Adipocyte (in vitro differentiated cells): ENCODE results near the gene PODN.

ENCODE experiments used
- DNase-seq: peaks from one replicate; pipeline ENCODE4 v3.0.0-alpha.2; 2015; ENCODE audit warnings: low read depth
- H3K27me3 ChIP-seq: replicated peaks from 2 replicates; pipeline ENCODE4 v1.7.0; 2013; ENCODE audit warnings: mild to moderate bottlenecking, low read length, moderate library complexity; ENCODE audit not compliant: control insufficient read depth, insufficient read depth
- H3K36me3 ChIP-seq: 2 replicates; pipeline ENCODE4 v1.7.0; 2013; ENCODE audit warnings: low read length, mild to moderate bottlenecking, moderate library complexity; ENCODE audit not compliant: control insufficient read depth, insufficient read depth, severe bottlenecking
- H3K4me1 ChIP-seq: 2 replicates; pipeline ENCODE4 v1.7.0; 2013; ENCODE audit warnings: mild to moderate bottlenecking, low read length, moderate library complexity; ENCODE audit not compliant: control insufficient read depth, insufficient read depth
- H3K4me3 ChIP-seq: 2 replicates; pipeline ENCODE4 v1.7.0; 2013; ENCODE audit warnings: mild to moderate bottlenecking, low read length, moderate library complexity
- H3K9ac ChIP-seq: 2 replicates; pipeline ENCODE4 v1.7.0; 2013; ENCODE audit warnings: mild to moderate bottlenecking, low read length, moderate library complexity
- H3K9me3 ChIP-seq: 2 replicates; pipeline ENCODE4 v1.7.0; 2013; ENCODE audit warnings: mild to moderate bottlenecking, low read length, moderate library complexity; ENCODE audit not compliant: control insufficient read depth

PODN gene

GRCh38 chr1:53112271-53112774 lies 50.3 kb downstream of the PODN start:
- Histone ChIP-seq H3K4me3 (peak overlapping the region; percentile 50), H3K27me3 (no peaks in the 10 kb centered on the region), H3K4me1 (peaks cover 56% of the 10 kb centered on the region), H3K36me3 (no peaks in the 10 kb centered on the region), H3K9me3 (peaks cover 20% of the 10 kb centered on the region), H3K9ac (peak overlapping the region; percentile 52)
- peak; percentile 38 for DNase-seq

GRCh38 chr1:53112861-53113260 lies 50.8 kb downstream of the PODN start:
- no peak for DNase-seq
- Histone ChIP-seq H3K27me3 (no peaks in the 10 kb centered on the region), H3K9me3 (peaks cover 20% of the 10 kb centered on the region), H3K9ac (peak overlapping the region; percentile 52), H3K36me3 (no peaks in the 10 kb centered on the region), H3K4me1 (peaks cover 55% of the 10 kb centered on the region), H3K4me3 (no peak overlapping the region)

GRCh38 chr1:53114090-53114489 lies 52.1 kb downstream of the PODN start:
- peaks cover 44% of the 10 kb centered on the region for H3K4me1 ChIP-seq
- H3K9ac ChIP-seq: peak overlapping the region; percentile 0
- no peak overlapping the region for H3K4me3 ChIP-seq
- H3K27me3 ChIP-seq: no peaks in the 10 kb centered on the region
- no peak for DNase-seq
- H3K9me3 ChIP-seq: peaks cover 20% of the 10 kb centered on the region
- no peaks in the 10 kb centered on the region for H3K36me3 ChIP-seq

GRCh38 chr1:53114581-53115400 lies 52.8 kb downstream of the PODN start:
- Histone ChIP-seq H3K9ac (peak overlapping the region; percentile 14), H3K36me3 (no peaks in the 10 kb centered on the region), H3K4me3 (no peak overlapping the region)

DNA sequence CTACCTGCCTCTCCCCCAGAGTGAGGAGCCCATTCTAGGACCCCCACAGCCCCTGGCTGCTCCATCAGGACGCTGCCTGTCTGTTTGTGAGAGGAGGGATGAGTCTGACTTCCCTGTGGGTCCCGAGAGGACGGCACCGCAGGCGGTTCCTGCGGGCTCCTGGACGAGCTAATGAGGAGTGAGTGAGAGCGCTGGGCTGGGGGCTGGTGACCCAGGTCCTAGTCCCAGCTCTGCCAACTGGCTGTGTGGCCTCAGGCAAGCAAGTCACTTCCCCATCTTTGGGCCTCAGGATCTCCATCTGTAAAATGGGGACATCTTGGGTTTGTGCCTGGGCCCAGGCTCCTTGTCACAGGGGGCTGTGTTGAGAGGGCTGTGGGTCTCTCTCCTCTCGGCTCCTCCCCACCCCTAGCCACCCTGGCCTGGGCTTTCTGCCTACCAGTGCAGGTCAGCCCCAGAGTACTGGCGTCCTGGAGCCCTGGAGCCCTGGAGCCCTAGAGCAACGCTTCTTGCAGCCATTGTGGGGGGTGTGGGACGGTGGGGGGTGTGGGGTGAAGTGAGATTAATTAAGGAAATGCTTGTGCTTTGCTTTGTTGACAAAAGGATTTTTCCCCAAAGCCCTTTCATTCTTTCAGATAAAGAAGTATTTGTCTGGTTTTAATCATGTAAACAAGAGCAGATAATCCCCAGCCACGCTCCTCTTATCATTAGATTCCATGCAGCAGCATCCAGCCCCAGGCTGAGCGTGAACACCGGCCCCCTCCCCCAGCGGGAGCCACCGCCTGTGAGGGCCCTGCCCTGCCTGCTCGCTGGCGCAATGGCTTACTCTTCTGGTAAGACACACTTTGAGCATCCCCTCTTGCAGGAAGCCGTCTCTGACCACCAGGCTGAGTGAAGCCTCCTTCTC lies 53.6 kb downstream of the PODN start:
- Histone ChIP-seq H3K4me3 (no peak overlapping the region), H3K36me3 (no peaks in the 10 kb centered on the region), H3K9me3 (peaks cover 17% of the 10 kb centered on the region), H3K4me1 (peaks cover 32% of the 10 kb centered on the region), H3K9ac (peak overlapping the region; percentile 53), H3K27me3 (no peaks in the 10 kb centered on the region)
- DNase-seq: peak; percentile 65

More at GRCh38 chr1:53114581-53115400, 52.8 kb downstream of the PODN start:
- DNase-seq: no peak
- Histone ChIP-seq H3K4me1 (peaks cover 37% of the 10 kb centered on the region), H3K9me3 (peaks cover 20% of the 10 kb centered on the region), H3K27me3 (no peaks in the 10 kb centered on the region)

DNA sequence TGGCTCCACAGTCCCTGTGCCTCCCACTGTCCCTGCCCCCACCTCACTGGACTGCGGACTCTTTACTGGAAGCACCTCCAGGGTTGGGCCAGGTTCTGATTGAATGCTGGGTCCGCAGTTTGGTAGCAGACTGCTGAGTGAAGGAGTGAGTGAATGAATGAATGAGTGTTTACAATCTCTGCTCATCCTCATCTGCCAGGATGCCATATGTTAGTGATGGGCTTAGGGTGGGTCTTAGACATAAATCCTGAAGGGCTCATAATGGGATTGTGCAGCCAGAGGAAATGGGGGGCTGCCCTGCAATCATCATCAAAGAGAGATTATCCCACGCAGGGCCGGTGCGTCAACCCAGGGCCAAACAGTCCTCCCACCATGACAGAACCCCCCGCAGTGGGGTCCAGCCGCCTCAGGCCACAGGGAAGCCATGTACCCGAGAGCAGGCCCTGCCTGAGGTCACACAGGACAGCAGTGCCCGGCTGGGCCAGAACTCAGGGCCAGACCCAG lies 54.3 kb downstream of the PODN start:
- peaks cover 29% of the 10 kb centered on the region for H3K4me1 ChIP-seq
- H3K36me3 ChIP-seq: no peaks in the 10 kb centered on the region
- H3K9me3 ChIP-seq: peaks cover 10% of the 10 kb centered on the region
- H3K4me3 ChIP-seq: no peak overlapping the region
- peak overlapping the region; percentile 53 for H3K9ac ChIP-seq
- no peaks in the 10 kb centered on the region for H3K27me3 ChIP-seq
- DNase-seq: no peak

GRCh38 chr1:53116933-53117600 lies 55.1 kb downstream of the PODN start:
- no peaks in the 10 kb centered on the region for H3K27me3 ChIP-seq
- H3K36me3 ChIP-seq: no peaks in the 10 kb centered on the region
- peaks cover 36% of the 10 kb centered on the region for H3K4me1 ChIP-seq
- H3K9ac ChIP-seq: no peak overlapping the region
- H3K4me3 ChIP-seq: no peak overlapping the region
- peaks cover 3% of the 10 kb centered on the region for H3K9me3 ChIP-seq
- no peak for DNase-seq

DNA sequence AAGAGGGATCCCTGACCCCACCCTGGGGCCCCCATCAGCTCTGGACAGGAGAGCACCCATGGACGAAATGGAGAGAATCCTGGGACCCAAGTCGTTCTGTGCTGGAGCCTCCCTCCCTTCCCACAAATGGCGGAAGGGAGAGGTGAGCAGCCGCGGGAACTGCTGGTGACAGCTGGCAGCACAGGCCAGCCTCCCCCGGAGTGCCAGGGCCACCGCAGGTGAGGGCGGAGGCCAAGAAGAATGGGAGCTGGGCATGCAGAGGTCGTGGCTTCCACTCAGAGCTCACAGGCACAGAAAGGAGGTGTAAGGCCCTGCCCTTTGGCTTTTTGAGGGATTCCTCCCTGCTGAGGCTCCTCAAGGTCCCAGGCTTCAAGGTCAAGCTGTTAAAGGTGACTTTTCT lies 55.8 kb downstream of the PODN start:
- Histone ChIP-seq H3K36me3 (no peaks in the 10 kb centered on the region), H3K4me3 (no peak overlapping the region), H3K27me3 (no peaks in the 10 kb centered on the region), H3K4me1 (peaks cover 41% of the 10 kb centered on the region), H3K9ac (no peak overlapping the region), H3K9me3 (no peaks in the 10 kb centered on the region)
- no peak for DNase-seq

DNA sequence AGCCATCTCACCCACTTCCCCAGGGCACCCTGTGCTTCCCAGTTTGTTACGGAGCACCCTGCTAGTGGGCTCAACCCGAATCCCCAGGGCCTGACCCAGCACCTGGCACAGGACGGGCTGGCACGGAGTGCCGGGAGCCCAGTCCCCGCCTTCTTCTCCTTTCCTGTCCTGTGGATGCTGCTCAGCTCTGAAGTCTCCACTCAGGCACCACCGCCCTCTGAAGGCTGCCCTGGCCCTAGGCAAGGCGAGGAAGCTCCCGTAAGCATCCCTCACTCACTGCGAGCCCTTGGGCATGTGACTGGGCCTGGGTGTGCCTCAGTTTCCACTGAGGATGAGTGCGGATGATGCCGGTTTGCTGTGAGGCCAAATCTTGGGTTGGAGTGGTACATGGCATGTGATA lies 58.6 kb downstream of the PODN start:
- Histone ChIP-seq H3K9me3 (no peaks in the 10 kb centered on the region), H3K9ac (peak overlapping the region; percentile 88), H3K4me1 (peaks cover 56% of the 10 kb centered on the region), H3K27me3 (no peaks in the 10 kb centered on the region), H3K36me3 (no peaks in the 10 kb centered on the region), H3K4me3 (no peak overlapping the region)
- DNase-seq: no peak

DNA sequence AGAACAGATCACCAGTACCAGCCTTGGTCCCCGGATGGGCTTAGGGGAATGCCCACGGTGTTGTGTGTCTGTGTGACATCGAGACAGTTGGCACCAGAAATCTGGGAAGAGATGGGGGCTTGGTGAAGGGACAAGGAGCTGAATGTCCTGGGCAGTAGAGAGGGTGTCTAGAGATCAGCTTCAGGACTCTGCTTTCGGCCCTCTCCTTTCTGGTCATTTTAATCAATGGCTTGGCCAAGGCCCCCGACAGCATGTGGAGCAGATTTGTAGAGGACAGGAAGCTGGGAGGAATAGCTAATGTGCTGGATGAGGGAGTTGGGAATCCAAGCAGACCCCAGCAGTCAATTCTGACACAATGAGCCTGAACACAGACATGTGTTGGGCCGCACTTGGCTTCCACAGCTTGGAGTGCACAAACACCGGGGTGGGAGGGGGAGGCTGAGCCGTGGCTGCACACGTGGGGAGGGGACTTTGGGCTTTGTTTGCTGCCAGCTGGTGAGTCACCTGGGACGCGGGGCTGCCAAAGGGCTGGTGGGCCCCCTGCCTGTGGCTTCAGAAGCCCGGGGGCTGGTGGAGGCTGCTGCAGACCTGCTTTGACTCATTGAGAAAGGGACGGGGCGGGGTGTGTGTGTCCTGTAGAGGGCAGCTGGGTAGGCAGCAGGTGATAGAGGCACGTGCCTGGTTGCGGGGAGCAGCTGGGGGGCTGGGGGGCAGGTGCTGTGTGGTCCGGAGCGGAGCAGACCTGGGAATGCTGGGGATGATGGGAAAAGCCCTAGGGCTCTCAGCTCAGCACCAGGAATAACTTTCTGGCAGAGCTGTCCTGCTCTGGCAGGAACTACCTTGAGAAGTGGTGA lies 59.5 kb downstream of the PODN start:
- Histone ChIP-seq H3K4me3 (no peak overlapping the region), H3K9me3 (no peaks in the 10 kb centered on the region), H3K36me3 (no peaks in the 10 kb centered on the region), H3K27me3 (no peaks in the 10 kb centered on the region), H3K9ac (peak overlapping the region; percentile 88), H3K4me1 (peaks cover 57% of the 10 kb centered on the region)
- DNase-seq: no peak
